H1 (cell line): ENCODE measurements around the gene ZNF654. TPM values are rescaled to one million over a fixed set of nuclear protein-coding genes. Genes with fewer than 3 reads are reported as not detected.

ENCODE experiments used
- CTCF ChIA-PET: fragments of 300-600 bp; sonication (Branson Sonifier 250); formaldehyde crosslinking; loops from one replicate; lab custom pipeline; 2021; ENCODE audit not compliant: partially characterized antibody; lab: Charles Lee
- POLR2A ChIA-PET: fragments of 300-600 bp; sonication (Branson Sonifier 250); formaldehyde crosslinking; loops from one replicate; lab custom pipeline; 2021; ENCODE audit warnings: inconsistent platforms; ENCODE audit not compliant: partially characterized antibody; lab: Charles Lee
- DNase-seq, 2 experiments: peaks; one replicate each; pipeline versions ENCODE4 v3.0.0 to v3.0.0-alpha.2; 2010 to 2022; ENCODE audit warnings: low spot score in 2 of 2, low read depth in 1 of 2, mixed read lengths in 1 of 2
- FAIRE-seq: peaks from 2 replicates; lab custom pipeline; 2011; peaks lifted over from hg19 to GRCh38; lab: Jason Lieb, UNC
- H2AFZ ChIP-seq: 2 replicates; pipeline ENCODE4 v1.8.1; 2012; ENCODE audit warnings: low read length, inconsistent platforms
- H2AK5ac ChIP-seq: 2 replicates; pipeline ENCODE4 v1.6.1; 2013; ENCODE audit warnings: low read depth, low read length
- H2BK120ac ChIP-seq: replicated peaks from 2 replicates; pipeline ENCODE3; 2013; ENCODE audit warnings: low read depth, low read length, inconsistent platforms
- H2BK12ac ChIP-seq: 2 replicates; pipeline ENCODE4 v1.6.1; 2013; ENCODE audit warnings: low read depth, low read length
- H2BK15ac ChIP-seq: 2 replicates; pipeline ENCODE4 v1.6.1; 2013; ENCODE audit warnings: low read length
- H2BK20ac ChIP-seq: 2 replicates; pipeline ENCODE4 v1.6.1; 2013; ENCODE audit warnings: low read length
- H2BK5ac ChIP-seq: 2 replicates; pipeline ENCODE4 v1.6.1; 2013; ENCODE audit warnings: low read depth, low read length
- H3K14ac ChIP-seq: 2 replicates; pipeline ENCODE4 v1.6.1; 2013; ENCODE audit warnings: inconsistent platforms; ENCODE audit not compliant: insufficient read length
- H3K18ac ChIP-seq: 2 replicates; pipeline ENCODE4 v1.6.1; 2013; ENCODE audit warnings: low read length; ENCODE audit errors: extremely low read depth
- H3K23ac ChIP-seq: 2 replicates; pipeline ENCODE4 v1.6.1; 2013; ENCODE audit warnings: inconsistent platforms; ENCODE audit not compliant: insufficient read length
- H3K23me2 ChIP-seq: 2 replicates; pipeline ENCODE4 v1.6.1; 2013; ENCODE audit warnings: low read depth, low read length
- H3K27ac ChIP-seq: 2 replicates; pipeline ENCODE4 v1.6.1; 2011; ENCODE audit warnings: low read depth, low read length, inconsistent platforms
- H3K27me3 ChIP-seq, 4 experiments: replicated peaks in 1 of 4; 1 replicate in 1 of 4; 2 replicates in 3 of 4; pipeline versions ENCODE4 v1.6.1 to v1.8.1; 2011 to 2013; ENCODE audit warnings: low read length in 3 of 4, mild to moderate bottlenecking in 3 of 4, inconsistent platforms in 2 of 4, mixed read lengths in 2 of 4, moderate library complexity in 1 of 4; ENCODE audit not compliant: control insufficient read depth in 3 of 4, insufficient read depth in 3 of 4; ENCODE audit errors: extremely low read depth in 1 of 4
- H3K36me3 ChIP-seq, 4 experiments: 2 replicates each; pipeline versions ENCODE4 v1.6.1 to v1.8.1; 2011 to 2013; ENCODE audit warnings: mild to moderate bottlenecking in 4 of 4, low read length in 3 of 4, moderate library complexity in 2 of 4, control low read depth in 1 of 4, inconsistent platforms in 1 of 4; ENCODE audit not compliant: insufficient read depth in 4 of 4, control insufficient read depth in 2 of 4
- H3K4ac ChIP-seq: replicated peaks from 2 replicates; pipeline ENCODE3; 2013; ENCODE audit warnings: low read length, low read depth, mixed read lengths, inconsistent platforms; ENCODE audit not compliant: insufficient read length
- H3K4me1 ChIP-seq, 4 experiments: replicated peaks in 1 of 4; 1 replicate in 1 of 4; 2 replicates in 3 of 4; pipeline versions ENCODE4 v1.6.1 to v1.8.1; 2011 to 2013; ENCODE audit warnings: low read length in 3 of 4, inconsistent platforms in 2 of 4, mixed read lengths in 1 of 4; ENCODE audit not compliant: insufficient read depth in 4 of 4, control insufficient read depth in 3 of 4
- H3K4me2 ChIP-seq, 2 experiments: 2 replicates each; pipeline versions ENCODE4 v1.6.1 to v1.8.1; 2011 to 2013; ENCODE audit warnings: low read depth in 2 of 2, low read length in 2 of 2, control low read depth in 1 of 2, inconsistent platforms in 1 of 2, mild to moderate bottlenecking in 1 of 2; ENCODE audit not compliant: insufficient read depth in 1 of 2
- H3K4me3 ChIP-seq, 4 experiments: fragments of 200-600, 300-600 bp in 1 of 4; sonication (generic), shearing (Covaris generic), sonication (Bioruptor Twin) in 1 of 4; 2 replicates each; pipeline versions ENCODE4 v1.5.1 to v1.8.1; 2011 to 2016; ENCODE audit warnings: low read length in 4 of 4, low read depth in 3 of 4, control low read depth in 2 of 4, inconsistent platforms in 2 of 4, mild to moderate bottlenecking in 2 of 4, mixed read lengths in 1 of 4, moderate library complexity in 1 of 4; ENCODE audit not compliant: insufficient read depth in 2 of 4; ENCODE audit errors: extremely low read depth in 1 of 4
- H3K56ac ChIP-seq: replicated peaks from 2 replicates; pipeline ENCODE3; 2013; ENCODE audit warnings: low read depth, mild to moderate bottlenecking, mixed read lengths, low read length, inconsistent platforms; ENCODE audit not compliant: insufficient read length
- H3K79me1 ChIP-seq: 2 replicates; pipeline ENCODE4 v1.6.1; 2013; ENCODE audit warnings: low read depth, low read length, control low read depth
- H3K79me2 ChIP-seq, 2 experiments: 2 replicates each; pipeline versions ENCODE4 v1.6.1 to v1.8.1; 2012 to 2013; ENCODE audit warnings: low read length in 2 of 2, mild to moderate bottlenecking in 2 of 2, inconsistent platforms in 1 of 2; ENCODE audit not compliant: insufficient read depth in 2 of 2, control insufficient read depth in 1 of 2
- H3K9ac ChIP-seq, 4 experiments: replicated peaks in 1 of 4; 1 replicate in 1 of 4; 2 replicates in 3 of 4; pipeline versions ENCODE4 v1.6.1 to v1.8.1; 2011 to 2013; ENCODE audit warnings: low read depth in 3 of 4, low read length in 3 of 4, control low read depth in 2 of 4, mild to moderate bottlenecking in 2 of 4, moderate library complexity in 2 of 4, inconsistent platforms in 1 of 4; ENCODE audit errors: extremely low read depth in 1 of 4
- H3K9me3 ChIP-seq, 2 experiments: 2 replicates each; pipeline versions ENCODE4 v1.6.1 to v1.8.1; 2012 to 2013; ENCODE audit warnings: mild to moderate bottlenecking in 2 of 2, moderate library complexity in 2 of 2, control low read depth in 1 of 2, inconsistent platforms in 1 of 2, low read depth in 1 of 2, low read length in 1 of 2, mixed read lengths in 1 of 2; ENCODE audit not compliant: insufficient read depth in 2 of 2
- H4K20me1 ChIP-seq, 2 experiments: replicated peaks in 1 of 2; 2 replicates each; pipeline versions ENCODE3 to v1.8.1; 2011 to 2013; ENCODE audit warnings: inconsistent platforms in 2 of 2, low read length in 2 of 2, mild to moderate bottlenecking in 1 of 2; ENCODE audit not compliant: insufficient read depth in 2 of 2, control insufficient read depth in 1 of 2
- H4K5ac ChIP-seq: 2 replicates; pipeline ENCODE4 v1.6.1; 2013; ENCODE audit warnings: low read length, low read depth, mixed read lengths, inconsistent platforms; ENCODE audit not compliant: insufficient read length
- H4K8ac ChIP-seq: 2 replicates; pipeline ENCODE4 v1.8.0; 2013; ENCODE audit warnings: mild to moderate bottlenecking, moderate library complexity, low read length, inconsistent platforms; ENCODE audit not compliant: insufficient read depth; ENCODE audit errors: extremely low read depth
- H4K91ac ChIP-seq: replicated peaks from 2 replicates; pipeline ENCODE3; 2013; ENCODE audit warnings: low read length, mixed read lengths, inconsistent platforms; ENCODE audit not compliant: insufficient read length
- CTCF ChIP-seq, 3 experiments: IDR thresholded peaks; 1 replicate in 2 of 3; 2 replicates in 1 of 3; pipeline versions ENCODE4 v1.5.1 to v1.6.1; 2011; ENCODE audit warnings: low read length in 3 of 3, mild to moderate bottlenecking in 3 of 3, inconsistent platforms in 2 of 3, low read depth in 1 of 3, moderate library complexity in 1 of 3; ENCODE audit not compliant: insufficient read depth in 1 of 3; ENCODE audit errors: control extremely low read depth in 1 of 3
- KDM4A ChIP-seq: IDR thresholded peaks from one replicate; pipeline ENCODE4 v1.7.1; 2012; ENCODE audit warnings: low read depth, mild to moderate bottlenecking, moderate library complexity, low read length, inconsistent platforms; ENCODE audit not compliant: severe bottlenecking
- POU5F1 ChIP-seq: IDR thresholded peaks from 2 replicates; pipeline ENCODE4 v1.6.1; 2011; ENCODE audit warnings: low read depth, mild to moderate bottlenecking, low read length, moderate library complexity
- RXRA ChIP-seq: IDR thresholded peaks from 2 replicates; pipeline ENCODE4 v1.6.1; 2011; ENCODE audit warnings: low read depth, mild to moderate bottlenecking, low read length, moderate library complexity; ENCODE audit not compliant: insufficient read depth
- SP1 ChIP-seq: IDR thresholded peaks from 2 replicates; pipeline ENCODE4 v1.6.1; 2011; ENCODE audit warnings: low read depth, low read length
- SRF ChIP-seq: IDR thresholded peaks from 2 replicates; pipeline ENCODE4 v1.6.1; 2011; ENCODE audit warnings: mild to moderate bottlenecking, low read depth, low read length, moderate library complexity
- TAF7 ChIP-seq: optimal IDR thresholded peaks from 2 replicates; pipeline ENCODE3; 2011; ENCODE audit warnings: low read depth, mild to moderate bottlenecking, inconsistent platforms, low read length, moderate library complexity, borderline replicate concordance
- USF2 ChIP-seq: IDR thresholded peaks from 2 replicates; pipeline ENCODE4 v1.6.1; 2011; ENCODE audit warnings: low read length, improper control_type of control experiment
- YY1 ChIP-seq: IDR thresholded peaks from 2 replicates; pipeline ENCODE4 v1.6.1; 2011; ENCODE audit warnings: low read depth, mild to moderate bottlenecking, low read length
- ZNF274 ChIP-seq: IDR thresholded peaks from 2 replicates; pipeline ENCODE4 v1.7.0; 2012; ENCODE audit warnings: low read length, borderline replicate concordance; ENCODE audit errors: extremely low read depth
- WGBS, 2 experiments: shearing (Covaris generic) in 1 of 2; methylation state at CpG; one replicate each; pipeline versions ENCODE4 v1.1.6 to v1.1.7; 2013 to 2015; ENCODE audit warnings: low lambda C conversion rate in 2 of 2, mixed read lengths in 2 of 2, inconsistent platforms in 1 of 2, low coverage in 1 of 2, missing lambda C conversion rate in 1 of 2; ENCODE audit not compliant: insufficient replicate concordance in 2 of 2, insufficient coverage in 1 of 2, insufficient read length in 1 of 2; ENCODE audit errors: extremely low coverage in 1 of 2, missing lambda C conversion rate in 1 of 2; 5-methylcytosine and 5-hydroxymethylcytosine counted together
- polyA plus RNA-seq, 7 experiments: library from polyadenylated mRNA; depleted of rRNA in 3 of 7; stranded (reverse) in 5 of 7; unstranded in 2 of 7; fragments of >200 nt in 5 of 7; fragments of 200-250 nt in 2 of 7; gene quantifications; 1 replicate in 5 of 7; 2 replicates in 1 of 7; 4 replicates in 1 of 7; pipeline versions ENCODE4 v1.2.1 to v1.2.3, GENCODE V29; 2011 to 2013; ENCODE audit warnings: missing spikeins in 2 of 7, mixed read lengths in 2 of 7
- total RNA-seq: library from RNA; stranded (reverse); fragmentation: NEBNext Ultra II Directional; extraction: Animal tissue kit (Norgen Biotek cat#: 25700); gene quantifications from 2 replicates; pipeline ENCODE4 v1.2.1, GENCODE V29; 2021

ZNF654 gene
- total and polyA plus RNA-seq, 2 of the 8 experiments (the other 6 are each of a cell fraction or from before 2014, with no cell fraction given): 0.47 to 5.3 TPM

- Histone ChIP-seq H3K4me1 (no peaks in the 10 kb centered on the region), H4K5ac (no peak overlapping the region), H2BK12ac (no peak overlapping the region), H3K18ac (no peak overlapping the region), H3K56ac (no peak overlapping the region), H3K36me3 (no peaks in the 10 kb centered on the region), H3K4me2 (no peak overlapping the region), H2BK120ac (no peak overlapping the region), H3K14ac (no peak overlapping the region), H3K79me2 (no peaks in the 10 kb centered on the region), H2BK5ac (no peak overlapping the region), H3K9me3 (0 out of 4 replicates have a peak, but pooled peaks cover 0 to 6% of the 10 kb centered on the region in 2 experiments), H3K23me2 (no peaks in the 10 kb centered on the region), H3K79me1 (no peaks in the 10 kb centered on the region), H4K20me1 (peaks cover 0 to 1% of the 10 kb centered on the region in 2 experiments), H2BK15ac (no peak overlapping the region), H4K91ac (no peak overlapping the region), H3K27ac (no peak overlapping the region), H3K9ac (no peak overlapping the region), H2AK5ac (no peak overlapping the region), H3K4me3 (no peak overlapping the region), H3K27me3 (no peaks in the 10 kb centered on the region), H2BK20ac (no peak overlapping the region), H3K23ac (no peak overlapping the region), H3K4ac (no peak overlapping the region), H4K8ac (no peak overlapping the region), H2AFZ (no peak overlapping the region)
- no peak for FAIRE-seq
- no peak for DNase-seq
- WGBS, 2 experiments: 85% methylated on average over 4 of the region's 4 CpGs; no CpG with 5 or more reads in 1 of the 2 experiments
- ChIA-PET CTCF (interaction anchor here (0.7 kb wide), 1 partner anchor 9 kb away, joined by 3 read pairs; no protein-coding TSS in a partner anchor), POLR2A (no interaction called here)
- no peak for TF ChIP-seq TAF7
- no peak for TF ChIP-seq YY1
- no peak for TF ChIP-seq ZNF274
- TF ChIP-seq CTCF (IDR thresholded peaks at IDR 0.05; ENCODE audit: control extremely low read depth in 1 of 3, insufficient read depth in 1 of 3, low read depth in 1 of 3, low read length in 3 of 3): no peak
- TF ChIP-seq POU5F1: no peak
- TF ChIP-seq RXRA: no peak
- TF ChIP-seq SP1: no peak
- no peak for TF ChIP-seq SRF
- TF ChIP-seq KDM4A: no peak
- no peak for TF ChIP-seq USF2
Observed at GRCh38 chr3:88025001-88025552, 34.0 kb upstream of the ZNF654 start.
